ENCODE measurements around the gene TBC1D9B.

- TF ChIP-seq CTCF (conservative IDR thresholded peaks at IDR 0.05; ENCODE audit: low read depth, low read length) (no peak), EZH2phosphoT487 (IDR thresholded peaks at IDR 0.05; ENCODE audit: borderline replicate concordance, low read length) (no peak)
These were observed 93.6 kb downstream of the TBC1D9B start for GRCh38 chr5:179814090-179814489.
